ENCODE data around the gene PRKRA. TPM values are rescaled to one million over a fixed set of nuclear protein-coding genes. Genes with fewer than 3 reads are reported as not detected.

Gene PRKRA
- total and polyA plus RNA-seq, 2 of the 13 experiments (the other 11 are each of a cell fraction or from before 2014, with no cell fraction given): 53.1 to 74.7 TPM

DNA sequence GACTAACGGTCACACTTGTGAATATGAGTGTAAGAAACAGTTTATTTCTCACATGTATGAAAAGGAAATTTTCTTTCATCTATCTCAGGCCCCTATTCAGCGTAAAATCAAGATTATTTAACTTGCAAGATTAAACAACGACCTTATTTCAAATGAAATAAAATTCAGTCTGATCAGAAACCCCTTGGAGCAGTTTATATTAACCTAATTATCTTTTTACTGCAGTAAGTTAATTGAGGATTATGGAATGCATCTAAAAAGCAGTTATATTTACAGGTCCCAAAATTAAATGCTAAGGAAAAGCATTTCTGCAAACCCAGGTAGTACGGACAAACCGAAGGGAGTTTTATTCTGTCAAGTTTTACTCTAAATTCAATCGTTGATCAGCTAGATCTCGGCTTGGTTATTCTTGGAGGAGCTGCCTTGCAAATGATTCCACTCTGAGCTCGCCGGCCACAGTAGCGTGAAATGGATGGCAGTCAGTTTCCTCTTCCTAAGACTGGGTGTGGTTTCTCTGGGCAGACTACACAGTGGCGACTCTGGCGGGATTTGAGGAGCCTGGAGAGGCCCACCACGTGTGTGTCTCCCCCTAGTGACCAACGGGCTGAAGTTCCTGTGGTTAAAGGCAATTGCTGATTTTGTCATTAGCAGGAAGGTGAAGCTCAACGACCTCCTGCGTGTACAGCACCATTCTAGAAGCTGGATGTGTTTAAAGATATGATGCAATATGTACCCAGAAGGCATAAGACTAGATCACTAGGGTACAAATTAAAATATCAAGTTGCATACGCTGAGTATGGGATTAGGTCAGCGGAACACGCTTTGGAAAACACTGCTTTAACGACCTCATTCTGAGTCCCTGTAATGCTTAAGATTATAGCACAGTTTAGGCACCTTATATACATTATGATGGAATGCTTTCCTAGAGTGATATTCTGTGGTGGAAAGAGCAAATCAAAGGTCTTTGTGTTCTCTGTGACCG is 36.4 kb downstream of the PRKRA start (continued):
- no peak for TF ChIP-seq SETDB1 (CRISPR knock-in tag; IDR thresholded peaks at IDR 0.05; ENCODE audit: borderline replicate concordance)
- TF ChIP-seq ZNF781 (CRISPR knock-in tag; IDR thresholded peaks at IDR 0.05; ENCODE audit: borderline replicate concordance, not compliant biosample characterization): peak; percentile 75
- TF ChIP-seq SYNCRIP (IDR thresholded peaks at IDR 0.05; ENCODE audit: insufficient read depth, low read depth, low read length): no peak
- TF ChIP-seq, protein P1, sequence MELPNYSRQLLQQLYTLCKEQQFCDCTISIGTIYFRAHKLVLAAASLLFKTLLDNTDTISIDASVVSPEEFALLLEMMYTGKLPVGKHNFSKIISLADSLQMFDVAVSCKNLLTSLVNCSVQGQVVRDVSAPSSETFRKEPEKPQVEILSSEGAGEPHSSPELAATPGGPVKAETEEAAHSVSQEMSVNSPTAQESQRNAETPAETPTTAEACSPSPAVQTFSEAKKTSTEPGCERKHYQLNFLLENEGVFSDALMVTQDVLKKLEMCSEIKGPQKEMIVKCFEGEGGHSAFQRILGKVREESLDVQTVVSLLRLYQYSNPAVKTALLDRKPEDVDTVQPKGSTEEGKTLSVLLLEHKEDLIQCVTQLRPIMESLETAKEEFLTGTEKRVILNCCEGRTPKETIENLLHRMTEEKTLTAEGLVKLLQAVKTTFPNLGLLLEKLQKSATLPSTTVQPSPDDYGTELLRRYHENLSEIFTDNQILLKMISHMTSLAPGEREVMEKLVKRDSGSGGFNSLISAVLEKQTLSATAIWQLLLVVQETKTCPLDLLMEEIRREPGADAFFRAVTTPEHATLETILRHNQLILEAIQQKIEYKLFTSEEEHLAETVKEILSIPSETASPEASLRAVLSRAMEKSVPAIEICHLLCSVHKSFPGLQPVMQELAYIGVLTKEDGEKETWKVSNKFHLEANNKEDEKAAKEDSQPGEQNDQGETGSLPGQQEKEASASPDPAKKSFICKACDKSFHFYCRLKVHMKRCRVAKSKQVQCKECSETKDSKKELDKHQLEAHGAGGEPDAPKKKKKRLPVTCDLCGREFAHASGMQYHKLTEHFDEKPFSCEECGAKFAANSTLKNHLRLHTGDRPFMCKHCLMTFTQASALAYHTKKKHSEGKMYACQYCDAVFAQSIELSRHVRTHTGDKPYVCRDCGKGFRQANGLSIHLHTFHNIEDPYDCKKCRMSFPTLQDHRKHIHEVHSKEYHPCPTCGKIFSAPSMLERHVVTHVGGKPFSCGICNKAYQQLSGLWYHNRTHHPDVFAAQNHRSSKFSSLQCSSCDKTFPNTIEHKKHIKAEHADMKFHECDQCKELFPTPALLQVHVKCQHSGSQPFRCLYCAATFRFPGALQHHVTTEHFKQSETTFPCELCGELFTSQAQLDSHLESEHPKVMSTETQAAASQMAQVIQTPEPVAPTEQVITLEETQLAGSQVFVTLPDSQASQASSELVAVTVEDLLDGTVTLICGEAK (IDR thresholded peaks at IDR 0.05): no peak
- TF ChIP-seq, protein P1 (CRISPR knock-in tag; IDR thresholded peaks at IDR 0.05): no peak
- TF ChIP-seq ZNF33A (CRISPR knock-in tag; IDR thresholded peaks at IDR 0.05; ENCODE audit: borderline replicate concordance): no peak
- TF ChIP-seq, protein P2, sequence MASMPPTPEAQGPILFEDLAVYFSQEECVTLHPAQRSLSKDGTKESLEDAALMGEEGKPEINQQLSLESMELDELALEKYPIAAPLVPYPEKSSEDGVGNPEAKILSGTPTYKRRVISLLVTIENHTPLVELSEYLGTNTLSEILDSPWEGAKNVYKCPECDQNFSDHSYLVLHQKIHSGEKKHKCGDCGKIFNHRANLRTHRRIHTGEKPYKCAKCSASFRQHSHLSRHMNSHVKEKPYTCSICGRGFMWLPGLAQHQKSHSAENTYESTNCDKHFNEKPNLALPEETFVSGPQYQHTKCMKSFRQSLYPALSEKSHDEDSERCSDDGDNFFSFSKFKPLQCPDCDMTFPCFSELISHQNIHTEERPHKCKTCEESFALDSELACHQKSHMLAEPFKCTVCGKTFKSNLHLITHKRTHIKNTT (CRISPR knock-in tag; IDR thresholded peaks at IDR 0.05): no peak
- TF ChIP-seq HNF1A (IDR thresholded peaks at IDR 0.05; ENCODE audit: low read depth): no peak
- no peak for TF ChIP-seq HNF1A (CRISPR knock-in tag; IDR thresholded peaks at IDR 0.05; ENCODE audit: borderline replicate concordance)
- no peak for TF ChIP-seq U2AF2 (IDR thresholded peaks at IDR 0.05; ENCODE audit: low read depth, low read length)
- TF ChIP-seq TMF1 (CRISPR knock-in tag; IDR thresholded peaks at IDR 0.05; ENCODE audit: low read depth): no peak
- no peak for TF ChIP-seq MAZ (IDR thresholded peaks at IDR 0.05; ENCODE audit: borderline replicate concordance, low read depth, low read length)
- TF ChIP-seq MAZ (CRISPR knock-in tag; IDR thresholded peaks at IDR 0.05; ENCODE audit: low read depth): peak; percentile 22; the same call in 1 of the 2 replicates
